Bronchial epithelial cell (primary cell): ENCODE data around the gene STOML1. TPM values are rescaled to one million over a fixed set of nuclear protein-coding genes. Genes with fewer than 3 reads are reported as not detected.
A peak's percentile ranks its signal among the peaks of the same experiment; 100 is the strongest.

Experiments used
- DNase-seq: peaks from one replicate; pipeline ENCODE4 v3.0.0-alpha.2; 2010; ENCODE audit warnings: low read depth
- FAIRE-seq: peaks from 2 replicates; lab custom pipeline; 2011; peaks lifted over from hg19 to GRCh38; lab: Jason Lieb, UNC
- H3K27me3 ChIP-seq: 2 replicates; pipeline ENCODE4 v1.5.1; 2011; ENCODE audit warnings: low read length; ENCODE audit not compliant: control insufficient read depth, insufficient read depth
- H3K36me3 ChIP-seq: 2 replicates; pipeline ENCODE4 v1.5.1; 2011; ENCODE audit warnings: low read length; ENCODE audit not compliant: control insufficient read depth, insufficient read depth
- H3K4me3 ChIP-seq: 2 replicates; pipeline ENCODE4 v1.5.1; 2011; ENCODE audit warnings: mild to moderate bottlenecking, low read depth, low read length, control low read depth
- total RNA-seq: library from RNA; depleted of rRNA; stranded (reverse); fragments of >200 nt; gene quantifications from 2 replicates; pipeline ENCODE4 v1.2.1, GENCODE V29; 2014
- TF ChIP-seq, protein P1 (sequence below): IDR thresholded peaks from 2 replicates; pipeline ENCODE4 v1.5.1; 2011; ENCODE audit warnings: mild to moderate bottlenecking, moderate library complexity, low read length, control low read depth, inconsistent platforms; ENCODE audit not compliant: insufficient read depth, severe bottlenecking

STOML1 gene
- total RNA-seq, 1 donor from 2014 or later: 9.5 TPM

GRCh38 chr15:73992594-73992898 lies 451 bp upstream of the STOML1 start:
- H3K27me3 ChIP-seq: no peaks in the 10 kb centered on the region
- no peak overlapping the region for H3K4me3 ChIP-seq
- H3K36me3 ChIP-seq: no peaks in the 10 kb centered on the region
- FAIRE-seq: no peak
- DNase-seq: no peak
- TF ChIP-seq, protein P1, sequence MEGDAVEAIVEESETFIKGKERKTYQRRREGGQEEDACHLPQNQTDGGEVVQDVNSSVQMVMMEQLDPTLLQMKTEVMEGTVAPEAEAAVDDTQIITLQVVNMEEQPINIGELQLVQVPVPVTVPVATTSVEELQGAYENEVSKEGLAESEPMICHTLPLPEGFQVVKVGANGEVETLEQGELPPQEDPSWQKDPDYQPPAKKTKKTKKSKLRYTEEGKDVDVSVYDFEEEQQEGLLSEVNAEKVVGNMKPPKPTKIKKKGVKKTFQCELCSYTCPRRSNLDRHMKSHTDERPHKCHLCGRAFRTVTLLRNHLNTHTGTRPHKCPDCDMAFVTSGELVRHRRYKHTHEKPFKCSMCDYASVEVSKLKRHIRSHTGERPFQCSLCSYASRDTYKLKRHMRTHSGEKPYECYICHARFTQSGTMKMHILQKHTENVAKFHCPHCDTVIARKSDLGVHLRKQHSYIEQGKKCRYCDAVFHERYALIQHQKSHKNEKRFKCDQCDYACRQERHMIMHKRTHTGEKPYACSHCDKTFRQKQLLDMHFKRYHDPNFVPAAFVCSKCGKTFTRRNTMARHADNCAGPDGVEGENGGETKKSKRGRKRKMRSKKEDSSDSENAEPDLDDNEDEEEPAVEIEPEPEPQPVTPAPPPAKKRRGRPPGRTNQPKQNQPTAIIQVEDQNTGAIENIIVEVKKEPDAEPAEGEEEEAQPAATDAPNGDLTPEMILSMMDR: no peak

DNA sequence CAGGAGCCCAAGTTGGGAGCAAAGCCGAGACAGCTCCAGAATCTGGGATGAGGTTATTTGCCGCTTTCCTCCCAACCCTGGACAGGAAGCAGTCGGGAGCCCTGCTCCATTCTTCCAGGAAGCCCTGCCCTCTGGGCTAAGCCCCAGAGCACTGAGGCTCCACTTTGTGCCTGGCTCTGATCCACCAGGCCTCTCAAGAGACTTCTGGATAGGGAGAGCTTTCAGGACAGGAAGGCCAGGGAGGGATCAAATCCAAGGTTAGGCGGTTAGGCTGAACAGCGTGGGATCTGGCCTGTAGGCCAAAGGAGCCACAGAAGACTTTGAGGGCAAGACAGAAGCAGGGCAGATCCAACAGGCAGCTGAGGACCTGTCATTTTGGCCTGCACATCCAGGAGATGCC lies 835 bp downstream of the STOML1 start:
- FAIRE-seq: no peak
- H3K36me3 ChIP-seq: no peaks in the 10 kb centered on the region
- H3K27me3 ChIP-seq: no peaks in the 10 kb centered on the region
- TF ChIP-seq, protein P1: no peak
- peak overlapping the region; percentile 60 for H3K4me3 ChIP-seq
- DNase-seq: no peak

DNA sequence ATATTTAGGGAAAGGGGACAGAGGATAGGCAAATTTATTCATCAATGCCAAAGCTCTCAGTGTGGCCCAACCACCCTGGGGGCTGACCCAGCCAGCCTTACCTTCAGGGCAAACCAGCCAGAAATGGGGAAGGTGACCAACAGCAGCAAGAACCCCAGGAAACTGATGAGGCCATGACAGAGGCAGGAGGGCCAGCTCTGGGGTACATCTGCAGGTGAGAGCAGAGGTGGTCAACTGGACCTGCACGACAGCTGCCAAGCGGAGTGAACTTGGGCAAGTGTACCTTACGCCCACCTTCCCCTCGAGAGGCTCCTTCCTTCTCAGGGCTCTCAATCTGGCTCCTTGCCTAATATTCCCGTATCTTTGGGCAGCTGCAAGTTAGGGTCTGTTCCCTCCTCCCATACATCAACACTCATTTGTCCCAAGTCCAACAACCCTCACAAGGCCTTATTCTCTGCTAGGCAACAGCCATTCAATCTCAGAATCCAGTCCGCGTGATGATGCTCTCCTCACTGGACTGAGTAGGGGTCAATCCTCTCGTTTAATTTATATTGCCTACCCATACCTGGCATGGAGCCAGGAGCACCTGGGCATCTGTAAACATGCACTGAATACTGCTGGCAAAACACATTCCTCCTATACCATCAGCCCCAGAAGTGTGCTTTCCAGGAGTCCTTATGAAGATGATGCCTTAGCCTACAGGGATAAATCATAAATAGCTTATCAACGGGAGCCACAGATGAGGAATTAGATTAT lies 1.7 kb downstream of the STOML1 start:
- FAIRE-seq: no peak
- TF ChIP-seq, protein P1: no peak

DNA sequence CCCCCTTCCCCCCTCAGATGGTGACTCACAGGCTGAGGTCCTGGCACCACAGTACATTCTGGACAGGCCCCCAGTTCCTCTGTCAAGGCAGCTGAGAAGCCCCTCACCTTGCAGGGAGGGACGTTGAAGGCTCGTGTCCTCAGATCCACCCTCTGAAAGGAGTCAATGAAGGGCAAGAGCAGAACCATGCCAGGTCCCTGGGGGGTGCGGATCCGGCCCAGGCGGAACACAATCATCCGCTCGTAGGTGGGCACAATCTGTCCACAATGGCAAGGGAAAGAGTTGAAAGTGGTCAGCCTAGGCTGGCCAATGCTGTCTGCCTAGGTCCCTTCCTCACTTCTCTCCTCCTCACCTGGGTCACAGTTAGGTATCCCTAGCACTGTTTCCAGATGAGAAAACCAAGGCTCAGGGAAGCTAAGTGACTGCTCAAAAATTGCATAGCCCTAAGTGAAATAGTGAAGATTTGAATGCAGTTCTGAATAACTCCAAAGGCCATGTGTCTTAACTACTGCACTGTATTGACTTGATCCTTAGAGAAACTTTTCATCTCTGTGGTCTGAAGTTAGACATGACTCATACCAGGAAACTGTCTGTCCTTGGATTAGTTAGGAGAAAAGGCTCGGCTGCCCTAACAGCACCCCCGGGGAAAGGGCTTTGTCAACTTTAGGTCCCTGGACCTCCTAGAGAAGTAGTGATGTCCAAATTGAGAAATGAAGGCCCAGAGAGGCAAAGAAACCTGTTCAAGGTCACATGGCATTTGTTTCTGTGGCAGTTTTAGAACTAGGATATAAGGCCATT lies 2.9 kb downstream of the STOML1 start:
- FAIRE-seq (no peak), DNase-seq (peak; percentile 89)
- no peak overlapping the region for H3K4me3 ChIP-seq
- no peaks in the 10 kb centered on the region for H3K27me3 ChIP-seq
- TF ChIP-seq, protein P1: no peak
- H3K36me3 ChIP-seq: peaks cover 1% of the 10 kb centered on the region

More for the DNA sequence above, 1.7 kb downstream of the STOML1 start:
- Histone ChIP-seq H3K27me3 (no peaks in the 10 kb centered on the region), H3K36me3 (no peaks in the 10 kb centered on the region), H3K4me3 (no peak overlapping the region)
- DNase-seq: no peak

DNA sequence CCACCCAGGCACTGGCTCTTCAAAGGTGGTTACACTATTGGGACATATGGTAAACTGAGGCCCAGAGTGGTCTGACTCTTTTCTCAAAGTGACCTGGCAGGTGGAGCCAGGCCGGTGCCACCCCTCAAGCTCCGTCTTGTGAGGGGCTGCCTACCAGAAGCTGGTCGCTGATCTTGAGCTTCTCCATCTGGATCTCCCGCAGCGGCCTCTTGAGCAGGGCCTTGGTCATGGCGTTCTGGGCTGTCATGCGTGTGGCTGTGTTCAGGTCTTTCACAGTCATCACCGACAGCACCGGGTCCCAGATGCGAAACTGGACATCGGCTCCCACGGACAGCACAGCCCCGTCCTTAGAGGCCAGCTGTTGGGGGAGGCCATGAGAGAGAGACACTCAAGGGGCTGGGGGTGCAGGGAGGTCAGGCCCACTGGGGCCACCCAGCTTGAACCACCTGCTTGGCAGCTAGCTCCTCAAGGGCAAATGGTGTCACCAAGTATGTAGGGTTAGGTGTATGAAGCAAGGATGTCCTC lies 3.6 kb downstream of the STOML1 start:
- H3K4me3 ChIP-seq: no peak overlapping the region
- FAIRE-seq (no peak), DNase-seq (no peak)
- TF ChIP-seq, protein P1: no peak
- no peaks in the 10 kb centered on the region for H3K27me3 ChIP-seq
- peaks cover 1% of the 10 kb centered on the region for H3K36me3 ChIP-seq
